ENCODE data around the gene HOGA1.

DNA sequence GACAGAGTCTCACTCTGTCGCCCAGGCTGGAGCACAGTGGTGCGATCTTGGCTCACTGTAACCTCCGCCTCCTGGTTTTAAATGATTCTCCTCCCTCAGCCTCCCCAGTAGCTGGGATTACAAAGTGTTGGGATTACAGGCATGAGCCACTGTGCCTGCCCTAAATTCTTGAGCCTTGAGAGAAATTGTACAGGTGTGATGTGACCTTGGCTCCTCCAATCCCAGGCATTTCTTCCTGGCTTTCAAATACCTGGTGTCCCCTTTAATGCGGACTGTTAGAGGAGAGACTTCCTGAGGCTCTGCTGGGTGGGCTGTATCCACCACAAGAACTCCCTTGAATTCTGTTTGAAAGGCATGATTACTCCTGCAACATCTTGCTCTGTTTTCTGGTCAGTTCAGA lies 34.1 kb downstream of the HOGA1 start:
- TF ChIP-seq EZH2phosphoT487 (IDR thresholded peaks at IDR 0.05; ENCODE audit: low read length) (no peak), EZH2 (optimal IDR thresholded peaks at IDR 0.05; ENCODE audit: low read depth, low read length) (no peak)
